GM12872 (cell line): ENCODE results near the gene ZBTB32.

ENCODE experiments used
- TF ChIP-seq, protein P1 (sequence below): IDR thresholded peaks from 3 replicates; pipeline ENCODE4 v1.5.1; 2011; ENCODE audit warnings: low read depth, mild to moderate bottlenecking, low read length, moderate library complexity; ENCODE audit not compliant: insufficient read depth

The ZBTB32 gene

DNA sequence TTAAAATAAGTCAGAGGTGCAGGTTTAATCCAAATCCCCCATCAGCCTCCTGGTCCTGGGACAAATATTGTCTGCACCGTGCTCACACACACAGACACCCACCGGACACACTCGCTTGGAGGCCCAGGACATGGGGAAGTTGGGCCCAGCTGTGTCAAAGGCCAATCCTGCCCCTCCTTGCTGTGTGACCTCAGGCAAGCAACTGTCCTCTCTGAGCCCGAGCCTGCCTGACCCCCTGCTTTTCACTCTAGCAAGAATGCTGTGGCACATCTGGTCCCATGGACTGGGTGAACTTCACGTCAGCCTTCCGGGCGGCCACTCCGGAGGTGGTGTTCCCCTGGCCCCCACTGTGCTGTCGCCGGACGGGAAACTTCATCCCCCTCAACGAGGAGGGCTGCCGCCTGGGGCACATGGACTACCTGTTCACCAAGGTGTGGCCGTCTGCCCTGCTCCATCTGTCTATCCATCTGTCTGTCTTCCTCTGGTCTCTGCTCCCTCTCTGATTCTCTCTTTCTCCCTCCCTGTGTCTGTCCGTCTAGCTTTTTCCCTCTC is 28.7 kb upstream of the ZBTB32 start:
- TF ChIP-seq, protein P1, sequence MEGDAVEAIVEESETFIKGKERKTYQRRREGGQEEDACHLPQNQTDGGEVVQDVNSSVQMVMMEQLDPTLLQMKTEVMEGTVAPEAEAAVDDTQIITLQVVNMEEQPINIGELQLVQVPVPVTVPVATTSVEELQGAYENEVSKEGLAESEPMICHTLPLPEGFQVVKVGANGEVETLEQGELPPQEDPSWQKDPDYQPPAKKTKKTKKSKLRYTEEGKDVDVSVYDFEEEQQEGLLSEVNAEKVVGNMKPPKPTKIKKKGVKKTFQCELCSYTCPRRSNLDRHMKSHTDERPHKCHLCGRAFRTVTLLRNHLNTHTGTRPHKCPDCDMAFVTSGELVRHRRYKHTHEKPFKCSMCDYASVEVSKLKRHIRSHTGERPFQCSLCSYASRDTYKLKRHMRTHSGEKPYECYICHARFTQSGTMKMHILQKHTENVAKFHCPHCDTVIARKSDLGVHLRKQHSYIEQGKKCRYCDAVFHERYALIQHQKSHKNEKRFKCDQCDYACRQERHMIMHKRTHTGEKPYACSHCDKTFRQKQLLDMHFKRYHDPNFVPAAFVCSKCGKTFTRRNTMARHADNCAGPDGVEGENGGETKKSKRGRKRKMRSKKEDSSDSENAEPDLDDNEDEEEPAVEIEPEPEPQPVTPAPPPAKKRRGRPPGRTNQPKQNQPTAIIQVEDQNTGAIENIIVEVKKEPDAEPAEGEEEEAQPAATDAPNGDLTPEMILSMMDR: no peak

DNA sequence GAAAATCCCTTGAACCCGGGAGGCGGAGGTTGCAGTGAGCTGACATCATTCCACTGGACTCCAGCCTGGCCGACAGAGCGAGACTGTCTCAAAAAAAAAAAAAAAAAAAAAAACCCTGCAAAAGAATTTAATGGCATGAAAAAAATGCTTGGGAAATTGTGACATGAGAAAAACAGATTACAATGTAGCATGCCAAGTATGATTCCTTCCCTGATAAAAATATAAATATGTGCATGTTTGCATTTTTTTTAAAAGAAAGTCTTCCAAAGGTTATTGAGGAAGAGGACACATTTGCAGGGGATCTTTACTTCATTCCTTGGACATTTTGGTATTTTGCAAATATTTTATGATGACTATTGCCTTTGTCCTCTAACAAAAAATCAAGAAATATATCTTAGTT is 14.5 kb upstream of the ZBTB32 start:
- TF ChIP-seq, protein P1: no peak

DNA sequence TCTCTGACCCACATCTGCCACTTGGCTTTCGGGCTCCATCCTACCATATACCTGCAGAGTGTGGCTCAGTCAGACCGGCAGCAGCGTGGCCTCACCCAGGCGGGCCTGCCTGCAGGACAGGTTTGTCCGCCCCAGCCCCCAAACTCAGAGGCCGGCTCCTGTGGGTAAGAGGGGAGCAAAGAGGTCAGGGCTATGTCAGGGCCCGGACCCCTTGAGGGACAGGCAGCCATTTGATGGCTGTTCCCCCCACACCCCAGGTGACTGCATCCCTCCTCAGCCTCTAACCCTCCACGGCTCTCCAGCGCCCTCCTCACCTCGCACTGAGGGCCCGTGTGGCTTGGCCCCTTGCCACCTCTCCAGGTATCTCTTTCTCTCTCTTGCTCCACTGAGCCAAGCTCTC is 12.3 kb upstream of the ZBTB32 start:
- TF ChIP-seq, protein P1: no peak

DNA sequence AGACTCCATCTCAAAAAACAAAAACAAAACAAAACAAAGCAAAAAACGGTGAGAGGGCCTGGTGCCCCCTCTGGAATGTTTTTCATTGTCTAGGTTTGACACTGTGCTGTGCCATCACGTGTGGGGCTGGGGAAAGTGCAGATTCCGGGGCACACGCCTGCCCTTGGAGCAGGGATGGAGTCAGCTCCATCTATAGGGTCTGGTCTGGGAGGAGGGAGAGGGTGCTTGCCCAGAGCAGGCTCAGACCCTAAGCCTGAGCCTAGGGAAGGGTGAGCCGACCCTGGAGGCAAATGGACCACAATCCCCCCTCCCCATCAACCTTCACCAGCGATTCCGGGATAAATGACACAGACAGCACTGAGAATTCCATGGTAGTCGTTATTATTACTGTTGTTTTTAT is 10.9 kb upstream of the ZBTB32 start:
- TF ChIP-seq, protein P1: no peak

DNA sequence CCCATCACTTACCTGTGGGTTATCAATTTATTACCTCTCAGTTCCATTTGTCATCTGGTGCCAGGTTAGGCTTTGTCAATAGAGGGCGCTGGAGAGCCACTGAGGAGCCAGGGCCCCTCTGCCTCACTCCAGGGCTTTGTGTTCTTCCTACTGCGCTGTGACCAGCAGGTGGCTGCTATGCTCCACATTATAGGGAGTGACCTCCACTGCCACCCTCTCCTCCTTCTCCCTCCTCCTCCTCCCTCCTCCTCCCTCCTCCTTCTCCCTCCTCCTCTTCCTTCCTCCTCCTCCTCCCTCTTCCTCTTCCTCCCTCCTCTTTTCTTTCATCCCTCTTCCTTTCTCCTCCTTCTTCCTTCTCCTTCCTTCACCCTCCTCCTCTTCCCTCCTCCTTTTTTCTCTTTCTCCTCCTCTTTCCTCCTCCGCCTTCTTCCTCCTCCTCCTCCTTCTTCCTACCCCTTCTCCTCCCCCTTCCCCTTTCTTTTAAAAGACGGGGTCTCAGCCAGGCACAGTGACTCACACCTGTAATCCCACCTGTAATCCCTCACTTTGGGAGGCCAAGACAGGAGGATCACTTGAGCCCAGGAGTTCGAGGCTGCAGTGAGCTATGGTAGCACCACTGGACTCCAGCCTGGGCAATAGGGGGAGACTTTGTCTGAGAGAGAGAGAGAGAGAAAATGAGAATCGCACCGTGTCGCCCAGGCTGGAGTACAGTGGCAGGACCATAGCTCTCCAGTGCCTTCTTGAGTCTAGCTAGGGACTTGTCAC is 10.3 kb upstream of the ZBTB32 start:
- TF ChIP-seq, protein P1: peak; percentile 99

DNA sequence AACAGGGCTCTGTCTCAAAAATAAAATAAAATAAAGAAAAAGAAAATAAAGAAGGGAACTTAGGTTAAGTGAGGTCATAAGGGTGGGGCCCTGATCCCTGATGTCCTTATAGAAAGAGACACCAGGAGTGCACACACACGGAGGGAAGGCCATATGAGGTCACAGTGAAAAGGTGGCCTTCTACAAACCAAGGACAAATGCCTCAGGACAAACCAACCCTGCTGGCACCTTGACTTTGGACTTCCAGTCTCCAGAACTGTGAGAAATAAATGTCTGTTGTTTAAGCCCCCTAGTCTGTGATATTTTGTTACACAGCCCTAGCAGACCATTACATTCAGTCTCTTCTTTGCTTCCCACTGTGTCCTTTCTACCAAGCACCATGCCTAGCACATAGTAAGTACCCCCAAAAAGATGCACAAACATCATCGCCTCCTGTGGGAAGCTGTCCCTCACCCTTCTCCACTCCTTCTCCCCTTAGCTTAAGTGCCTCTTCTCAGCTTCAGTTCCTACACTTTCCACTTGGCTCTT is 8.4 kb upstream of the ZBTB32 start:
- TF ChIP-seq, protein P1: no peak

DNA sequence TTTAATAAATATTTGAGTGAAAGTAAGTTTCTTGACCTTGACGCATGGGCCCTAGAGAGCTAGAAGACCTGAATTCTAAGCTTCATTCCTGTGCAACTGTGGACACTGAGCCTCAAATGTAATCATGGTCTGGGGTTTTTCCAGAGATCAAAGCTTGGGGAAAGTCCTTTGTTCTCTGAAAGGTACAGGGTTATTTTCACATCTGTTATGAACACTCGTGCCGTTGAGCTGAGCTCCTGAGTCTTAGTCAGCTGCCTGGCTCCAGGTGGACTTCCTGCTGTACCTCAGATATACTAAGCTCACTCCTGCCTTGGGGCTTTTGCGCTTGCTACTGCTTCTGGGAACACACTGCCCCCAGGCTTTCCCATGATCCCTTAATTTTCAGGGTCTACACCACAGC is 7.5 kb upstream of the ZBTB32 start:
- TF ChIP-seq, protein P1: no peak
